HCT116 (cell line): ENCODE results near the gene TTLL3. TPM values are rescaled to one million over a fixed set of nuclear protein-coding genes. Genes with fewer than 3 reads are reported as not detected.

Source experiments
- ATAC-seq: fragments of 200-7000 bp; cut with Tn5 transposase; 2 replicates; pipeline ENCODE4 v1.9.1; 2020; ENCODE audit warnings: mild to moderate bottlenecking, moderate library complexity
- BruUV-seq: library from RNA; stranded (reverse); fragments of 400-500 nt; replicated peaks from 2 replicates; lab custom pipeline; 2021; lab: Mats Ljungman, UMichigan
- CTCF ChIA-PET: fragments of 300-600 bp; sonication (Branson Sonifier 250); formaldehyde crosslinking; loops from one replicate; lab custom pipeline; 2021; ENCODE audit warnings: antibody characterized with exemption; lab: Charles Lee
- POLR2A ChIA-PET: fragments of 300-600, 350-600 bp; sonication (Branson Sonifier 250); formaldehyde crosslinking; loops from one replicate; lab custom pipeline; 2021; ENCODE audit warnings: antibody characterized with exemption; lab: Charles Lee
- RAD21 ChIA-PET, 2 experiments: fragments of 300-600 bp; sonication (Branson Sonifier 250); formaldehyde crosslinking; loops; one replicate each; lab custom pipeline; 2023; ENCODE audit warnings: low total read pairs in 2 of 2; ENCODE audit not compliant: uncharacterized antibody in 2 of 2, unreplicated experiment in 2 of 2, low non-redundant PET in 1 of 2; lab: Charles Lee
- DNase-seq: peaks from one replicate; pipeline ENCODE4 v3.0.0-alpha.2; 2010; ENCODE audit warnings: low read depth, low spot score
- H2AFZ ChIP-seq: fragments of 200-600 bp; shearing (Covaris generic), sonication (generic); 2 replicates; pipeline ENCODE4 v1.6.1; 2017; ENCODE audit warnings: low read depth, mixed run types, mixed read lengths, antibody characterized with exemption, low read length; ENCODE audit not compliant: poor library complexity, severe bottlenecking
- H3K27ac ChIP-seq: 2 replicates; pipeline ENCODE4 v1.5.1; 2012; ENCODE audit warnings: low read depth, low read length
- H3K27me3 ChIP-seq: fragments of 200-600 bp; sonication (generic); 2 replicates; pipeline ENCODE4 v1.6.1; 2016; ENCODE audit warnings: mixed run types, low read length, mixed read lengths; ENCODE audit not compliant: insufficient read depth
- H3K36me3 ChIP-seq, 2 experiments: fragments of 200-500 bp in 1 of 2; fragments of 200-600 bp in 1 of 2; sonication (Bioruptor generic) in 1 of 2; sonication (generic) in 1 of 2; 2 replicates each; pipeline versions ENCODE4 v1.5.1 to v1.6.1; 2014 to 2016; ENCODE audit warnings: low read length in 2 of 2, inconsistent platforms in 1 of 2, mixed read lengths in 1 of 2, mixed run types in 1 of 2; ENCODE audit not compliant: insufficient read depth in 2 of 2, control insufficient read depth in 1 of 2
- H3K4me1 ChIP-seq, 2 experiments: fragments of 200-600 bp in 1 of 2; sonication (generic) in 1 of 2; 2 replicates each; pipeline versions ENCODE4 v1.5.1 to v1.6.1; 2012 to 2017; ENCODE audit warnings: low read length in 2 of 2, inconsistent platforms in 1 of 2, mild to moderate bottlenecking in 1 of 2, mixed read lengths in 1 of 2, mixed run types in 1 of 2, moderate library complexity in 1 of 2; ENCODE audit not compliant: insufficient read depth in 2 of 2, control insufficient read depth in 1 of 2
- H3K4me2 ChIP-seq: fragments of 200-600 bp; sonication (generic); 2 replicates; pipeline ENCODE4 v1.6.1; 2017; ENCODE audit warnings: mixed run types, low read length, mixed read lengths
- H3K4me3 ChIP-seq, 2 experiments: fragments of 200-600 bp in 1 of 2; sonication (generic) in 1 of 2; replicated peaks in 1 of 2; 2 replicates each; pipeline ENCODE4 v1.5.1; 2011 to 2016; ENCODE audit warnings: low read length in 2 of 2, control low read depth in 1 of 2, low read depth in 1 of 2, mild to moderate bottlenecking in 1 of 2, mixed read lengths in 1 of 2, mixed run types in 1 of 2
- H3K79me2 ChIP-seq: fragments of 200-600 bp; sonication (generic); 2 replicates; pipeline ENCODE4 v1.6.1; 2017; ENCODE audit warnings: mild to moderate bottlenecking, mixed run types, low read length, moderate library complexity, mixed read lengths; ENCODE audit not compliant: insufficient read depth
- H3K9ac ChIP-seq: fragments of 200-600 bp; sonication (generic); 2 replicates; pipeline ENCODE4 v1.6.1; 2016; ENCODE audit warnings: low read length, mixed read lengths
- H3K9me2 ChIP-seq: fragments of 200-600 bp; sonication (generic), shearing (Covaris generic); 2 replicates; pipeline ENCODE4 v1.6.1; 2017; ENCODE audit warnings: mixed run types, mild to moderate bottlenecking, moderate library complexity; ENCODE audit not compliant: insufficient read depth
- H3K9me3 ChIP-seq, 2 experiments: fragments of 200-500 bp in 1 of 2; fragments of 200-600 bp in 1 of 2; sonication (Bioruptor generic) in 1 of 2; sonication (generic) in 1 of 2; 2 replicates each; pipeline ENCODE4 v1.6.1; 2014 to 2017; ENCODE audit warnings: low read length in 2 of 2, mixed read lengths in 2 of 2, inconsistent platforms in 1 of 2, low read depth in 1 of 2, mild to moderate bottlenecking in 1 of 2, mixed run types in 1 of 2, moderate library complexity in 1 of 2; ENCODE audit not compliant: control insufficient read depth in 1 of 2, insufficient read depth in 1 of 2
- H4K20me1 ChIP-seq: fragments of 200-600 bp; sonication (generic), shearing (Covaris generic); 2 replicates; pipeline ENCODE4 v1.6.1; 2017; ENCODE audit warnings: mixed run types, mild to moderate bottlenecking, moderate library complexity; ENCODE audit not compliant: insufficient read depth
- CBX3 ChIP-seq: IDR thresholded peaks from 2 replicates; pipeline ENCODE4 v1.6.1; 2012; ENCODE audit warnings: low read depth
- JUND ChIP-seq: IDR thresholded peaks from 2 replicates; pipeline ENCODE4 v1.6.1; 2012
- POLR2AphosphoS5 ChIP-seq: IDR thresholded peaks from 2 replicates; pipeline ENCODE4 v1.6.1; 2011; ENCODE audit warnings: mild to moderate bottlenecking, low read depth, low read length, moderate library complexity
- SIN3A ChIP-seq: IDR thresholded peaks from 2 replicates; pipeline ENCODE4 v1.6.1; 2012; ENCODE audit warnings: low read depth
- intact Hi-C: fragments of 100-400 bp; cut with micrococcal nuclease; formaldehyde crosslinking; loops from 2 replicates; pipeline ENCODE4 v1.10.0; 2022
- total RNA-seq: library from RNA; stranded (reverse); gene quantifications from one replicate; pipeline ENCODE4 v1.2.1, GENCODE V29; 2021; ENCODE audit not compliant: unreplicated experiment
- TF ChIP-seq, protein P1 (sequence below), 3 experiments: fragments of 200-600 bp in 1 of 3; sonication (generic) in 1 of 3; IDR thresholded peaks in 2 of 3; conservative IDR thresholded peaks in 1 of 3; 2 replicates each; pipeline ENCODE4 v1.5.1; 2012 to 2017; ENCODE audit warnings: low read depth in 2 of 3, low read length in 2 of 3, antibody characterized with exemption in 1 of 3, borderline replicate concordance in 1 of 3, control low read depth in 1 of 3, mild to moderate bottlenecking in 1 of 3, mixed read lengths in 1 of 3, mixed run types in 1 of 3, moderate library complexity in 1 of 3; ENCODE audit not compliant: insufficient read depth in 1 of 3

TTLL3 gene
- total RNA-seq, 1 experiment from 2014 or later = 40.3 TPM

DNA sequence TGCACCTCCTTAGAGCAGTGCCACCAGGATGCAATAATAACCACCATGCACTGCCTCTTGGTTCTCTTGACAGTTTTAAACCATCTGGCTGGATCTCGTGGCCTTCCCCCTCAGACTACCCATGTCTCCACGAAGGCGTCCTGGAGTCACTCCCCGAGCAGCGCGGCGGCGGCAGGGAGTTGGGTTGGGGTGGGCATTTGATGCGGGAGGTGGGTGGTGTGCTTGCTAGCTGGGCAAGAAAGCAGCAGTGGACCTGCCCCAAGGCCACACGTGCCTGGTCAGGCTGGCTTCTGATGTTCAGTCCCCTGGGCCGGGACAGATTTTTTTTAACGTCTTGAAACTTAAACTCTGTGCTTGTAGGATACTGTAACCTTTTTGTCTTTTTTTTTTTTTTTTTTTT lies 3.9 kb upstream of the TTLL3 start:
- BruUV-seq = no TSS peak
- Histone ChIP-seq H3K27ac (no peak overlapping the region), H3K27me3 (no peaks in the 10 kb centered on the region), H3K9ac (no peak overlapping the region)
- TF ChIP-seq SIN3A = no peak
- no peak for TF ChIP-seq POLR2AphosphoS5
- TF ChIP-seq JUND = no peak
- TF ChIP-seq, protein P1, sequence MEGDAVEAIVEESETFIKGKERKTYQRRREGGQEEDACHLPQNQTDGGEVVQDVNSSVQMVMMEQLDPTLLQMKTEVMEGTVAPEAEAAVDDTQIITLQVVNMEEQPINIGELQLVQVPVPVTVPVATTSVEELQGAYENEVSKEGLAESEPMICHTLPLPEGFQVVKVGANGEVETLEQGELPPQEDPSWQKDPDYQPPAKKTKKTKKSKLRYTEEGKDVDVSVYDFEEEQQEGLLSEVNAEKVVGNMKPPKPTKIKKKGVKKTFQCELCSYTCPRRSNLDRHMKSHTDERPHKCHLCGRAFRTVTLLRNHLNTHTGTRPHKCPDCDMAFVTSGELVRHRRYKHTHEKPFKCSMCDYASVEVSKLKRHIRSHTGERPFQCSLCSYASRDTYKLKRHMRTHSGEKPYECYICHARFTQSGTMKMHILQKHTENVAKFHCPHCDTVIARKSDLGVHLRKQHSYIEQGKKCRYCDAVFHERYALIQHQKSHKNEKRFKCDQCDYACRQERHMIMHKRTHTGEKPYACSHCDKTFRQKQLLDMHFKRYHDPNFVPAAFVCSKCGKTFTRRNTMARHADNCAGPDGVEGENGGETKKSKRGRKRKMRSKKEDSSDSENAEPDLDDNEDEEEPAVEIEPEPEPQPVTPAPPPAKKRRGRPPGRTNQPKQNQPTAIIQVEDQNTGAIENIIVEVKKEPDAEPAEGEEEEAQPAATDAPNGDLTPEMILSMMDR (IDR thresholded peaks at IDR 0.05 in 2 of 3, conservative IDR thresholded peaks at IDR 0.05 in 1 of 3; ENCODE audit: borderline replicate concordance in 1 of 3, insufficient read depth in 1 of 3, low read depth in 2 of 3, low read length in 2 of 3) = no peak
- TF ChIP-seq CBX3 = no peak
- TF ChIP-seq, all 23 proteins: peak for 0
- H3K36me3 ChIP-seq = peaks cover 36 to 40% of the 10 kb centered on the region in 2 experiments
- H3K4me3 ChIP-seq = no peak overlapping the region
- no peaks in the 10 kb centered on the region for H3K9me2 ChIP-seq
- ChIA-PET POLR2A (no interaction called here), RAD21 (no interaction called here), CTCF (no interaction called here)
- no peak overlapping the region for H2AFZ ChIP-seq
- H3K4me2 ChIP-seq = no peak overlapping the region
- no peaks in the 10 kb centered on the region for H3K9me3 ChIP-seq
- H4K20me1 ChIP-seq = no peaks in the 10 kb centered on the region
- DNase-seq = no peak
- H3K4me1 ChIP-seq = peaks cover 11 to 33% of the 10 kb centered on the region in 2 experiments; a peak in 3 of 4 replicates
- no peak for ATAC-seq
- intact Hi-C loops = loop anchor here (10.0 kb wide), 1 partner anchor 301 kb away; no protein-coding TSS in a partner anchor
- peaks cover 3% of the 10 kb centered on the region; the same call in 1 of the 2 replicates for H3K79me2 ChIP-seq
